Testis (tissue), 2 donors: ENCODE measurements around the gene IGFBP3.
"Not testable (repeated sequence)": the region's sequence is repeated elsewhere in the genome, so short reads cannot be mapped to it uniquely, and the experiment has no call there.

Source experiments
- CTCF ChIP-seq, 3 experiments: fragments of 450-650 bp in 2 of 3; fragments of 200-600 bp in 1 of 3; sonication (generic) in 1 of 3; IDR thresholded peaks; one replicate each; pipeline ENCODE4 v1.5.1; 2016 to 2019; ENCODE audit warnings: antibody characterized with exemption in 3 of 3, mild to moderate bottlenecking in 2 of 3, moderate library complexity in 1 of 3
- POLR2A ChIP-seq: fragments of 450-650 bp; IDR thresholded peaks from one replicate; pipeline ENCODE4 v1.6.1; 2017; ENCODE audit warnings: antibody characterized with exemption, mild to moderate bottlenecking, moderate library complexity

- not testable (repeated sequence) for TF ChIP-seq CTCF (IDR thresholded peaks at IDR 0.05); POLR2A
These were observed 19.2 kb upstream of the IGFBP3 start for GRCh38 chr7:45940237-45940781.
